SU-DHL-6 (cell line): ENCODE data around the gene TIMP4.

Experiments used
- CTCF ChIP-seq: fragments of 200-600 bp; sonication (generic); IDR thresholded peaks from one replicate; pipeline ENCODE4 v1.5.1; 2017; ENCODE audit warnings: antibody characterized with exemption, mild to moderate bottlenecking, low read length, moderate library complexity; ENCODE audit not compliant: insufficient read depth, poor library complexity, severe bottlenecking
- EZH2phosphoT487 ChIP-seq: fragments of 200-600 bp; sonication (generic), shearing (Covaris generic); conservative IDR thresholded peaks from 2 replicates; pipeline ENCODE4 v1.6.1; 2018; ENCODE audit warnings: mild to moderate bottlenecking, antibody characterized with exemption, low read length, moderate library complexity, mixed read lengths

DNA sequence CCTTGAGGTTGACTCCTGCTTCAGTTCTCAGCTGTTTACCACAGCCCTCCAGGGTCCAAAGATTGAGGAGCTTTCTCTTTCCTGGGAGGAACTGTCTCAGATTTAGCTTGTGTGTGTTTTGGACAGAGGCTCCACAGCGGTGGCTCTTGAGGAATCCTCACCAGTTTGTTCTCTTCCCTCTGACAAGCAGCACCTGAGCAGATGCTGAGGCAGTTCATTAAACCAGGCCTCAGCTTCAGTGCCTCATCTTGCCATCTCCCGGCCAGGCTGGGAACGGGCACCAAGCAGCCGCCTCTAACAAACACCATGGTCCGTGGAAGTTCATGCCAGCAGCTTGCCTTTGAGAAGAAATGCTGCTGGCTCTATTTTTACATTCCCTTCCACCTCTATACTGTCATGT, 25.8 kb upstream of the TIMP4 start:
- no peak for TF ChIP-seq EZH2phosphoT487
- no peak for TF ChIP-seq CTCF
